Stimulated activated CD4-positive, alpha-beta T cell treated with anti-CD3 and anti-CD28 coated beads, Interleukin-2, amount 100 ng/mL, for 48 hours (primary cell): ENCODE measurements around the gene FHAD1.
"Not testable (repeated sequence)": the region's sequence is repeated elsewhere in the genome, so short reads cannot be mapped to it uniquely, and the experiment has no call there.

Experiments
- DNase-seq, 2 donors: peaks; one replicate each; pipeline ENCODE4 v3.0.0-alpha.2; 2020

The FHAD1 gene

DNA sequence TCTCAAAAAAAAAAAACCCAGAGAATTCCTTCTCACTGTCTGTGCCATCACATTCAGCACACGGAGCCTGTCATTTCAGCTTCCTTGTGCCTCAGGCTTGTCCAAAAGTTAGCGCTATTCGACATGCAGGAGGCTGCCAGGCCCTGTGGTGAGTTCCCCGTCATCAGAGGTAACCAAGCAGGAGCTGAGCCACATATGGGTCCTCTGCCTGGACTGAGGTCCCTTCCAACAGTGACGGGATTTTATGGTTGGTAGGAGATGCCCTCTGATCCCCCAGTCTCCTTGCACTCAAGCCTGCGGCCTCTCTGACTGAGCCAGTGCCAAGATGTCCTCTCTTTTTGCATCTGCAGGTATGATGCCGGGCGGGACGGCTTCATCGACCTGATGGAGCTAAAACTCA is 178.5 kb downstream of the FHAD1 start:
- no peak for DNase-seq

DNA sequence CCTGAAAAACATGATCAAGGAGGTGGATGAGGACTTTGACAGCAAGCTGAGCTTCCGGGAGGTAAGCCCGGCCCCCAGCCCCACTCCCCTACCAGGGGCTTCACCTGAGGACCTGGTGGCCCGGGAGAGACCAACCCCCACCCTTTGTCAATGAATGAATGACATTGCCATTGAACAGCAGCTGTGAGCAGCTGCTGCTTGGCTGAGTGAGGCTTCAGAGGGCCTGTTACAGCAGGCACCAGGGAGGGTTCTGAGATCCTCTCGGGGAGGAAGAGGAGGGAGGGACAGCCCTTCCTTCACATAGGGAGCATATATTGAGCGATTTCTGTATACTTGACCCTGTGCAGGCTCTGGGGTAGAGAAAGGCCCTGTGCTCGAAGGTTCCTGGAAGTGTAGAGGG is 178.9 kb downstream of the FHAD1 start:
- no peak for DNase-seq

DNA sequence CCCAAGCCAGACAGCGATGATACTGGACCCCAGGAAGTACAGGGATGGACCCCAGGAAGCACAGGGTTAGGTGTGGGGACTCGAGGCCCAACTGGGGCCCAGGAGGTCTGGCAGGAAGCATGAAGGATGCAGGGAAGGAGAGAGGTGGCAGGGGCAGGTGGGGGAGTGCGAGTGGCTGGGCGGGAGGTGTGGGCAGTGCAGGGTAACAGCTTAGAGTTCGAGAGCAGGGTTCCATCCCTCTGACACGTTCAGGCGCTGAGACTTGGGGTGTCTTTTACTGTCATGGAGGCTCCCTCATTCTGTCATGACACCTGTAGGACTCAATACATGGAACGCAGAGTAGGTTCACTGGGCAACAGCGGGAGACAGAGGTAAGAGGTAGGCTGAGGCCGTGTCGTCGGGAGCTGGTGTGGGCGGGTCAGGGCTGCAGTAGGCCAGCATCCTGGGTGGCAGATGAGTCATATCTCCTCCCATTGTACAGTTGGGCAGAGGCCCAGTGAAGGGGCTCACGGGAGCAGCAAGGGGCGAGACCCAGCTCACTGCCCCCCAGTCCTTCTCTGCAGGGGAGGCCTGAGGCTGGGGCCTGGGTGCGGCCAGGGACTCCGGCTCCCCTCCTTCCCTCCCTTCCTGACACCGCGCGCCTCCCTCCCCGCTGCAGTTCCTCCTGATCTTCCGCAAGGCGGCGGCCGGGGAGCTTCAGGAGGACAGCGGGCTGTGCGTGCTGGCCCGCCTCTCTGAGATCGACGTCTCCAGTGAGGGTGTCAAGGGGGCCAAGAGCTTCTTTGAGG is 179.7 kb downstream of the FHAD1 start:
- no peak for DNase-seq

DNA sequence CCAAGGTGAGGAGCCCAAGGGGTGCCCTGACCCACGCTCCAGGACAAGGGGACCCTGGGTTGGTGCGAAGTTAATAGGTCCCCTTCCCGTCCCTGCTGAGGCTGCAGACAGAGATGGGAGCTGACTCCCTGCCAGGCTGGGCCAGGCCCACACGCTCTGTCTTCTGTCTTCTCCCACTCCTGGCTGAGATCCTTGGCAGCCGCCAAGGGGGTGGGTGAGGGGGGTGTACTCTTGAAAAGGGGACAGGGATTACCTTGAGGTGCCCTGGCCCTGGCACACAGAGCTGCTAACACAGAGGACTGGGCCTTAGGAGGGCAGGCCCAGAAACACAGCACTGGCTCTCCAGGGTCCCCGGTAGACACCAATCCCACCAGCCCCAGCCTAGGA is 180.2 kb downstream of the FHAD1 start:
- no peak for DNase-seq

DNA sequence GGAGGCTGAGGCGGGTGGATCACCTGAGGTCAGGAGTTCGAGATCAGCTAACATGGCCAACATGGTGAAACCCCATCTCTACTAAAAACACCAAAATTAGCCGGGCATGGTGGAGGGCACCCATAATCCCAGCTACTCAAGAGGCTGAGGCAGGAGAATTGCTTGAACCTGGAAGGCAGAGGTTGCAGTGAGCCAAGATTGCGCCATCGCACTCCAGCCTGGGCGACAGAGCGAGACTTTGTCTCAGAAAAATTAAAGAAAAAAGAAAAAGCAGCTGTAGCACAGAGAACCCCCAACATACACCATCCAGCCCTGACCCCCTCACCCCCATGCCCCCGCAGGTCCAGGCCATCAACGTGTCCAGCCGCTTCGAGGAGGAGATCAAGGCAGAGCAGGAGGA is 181.2 kb downstream of the FHAD1 start:
- not testable (repeated sequence) for DNase-seq

DNA sequence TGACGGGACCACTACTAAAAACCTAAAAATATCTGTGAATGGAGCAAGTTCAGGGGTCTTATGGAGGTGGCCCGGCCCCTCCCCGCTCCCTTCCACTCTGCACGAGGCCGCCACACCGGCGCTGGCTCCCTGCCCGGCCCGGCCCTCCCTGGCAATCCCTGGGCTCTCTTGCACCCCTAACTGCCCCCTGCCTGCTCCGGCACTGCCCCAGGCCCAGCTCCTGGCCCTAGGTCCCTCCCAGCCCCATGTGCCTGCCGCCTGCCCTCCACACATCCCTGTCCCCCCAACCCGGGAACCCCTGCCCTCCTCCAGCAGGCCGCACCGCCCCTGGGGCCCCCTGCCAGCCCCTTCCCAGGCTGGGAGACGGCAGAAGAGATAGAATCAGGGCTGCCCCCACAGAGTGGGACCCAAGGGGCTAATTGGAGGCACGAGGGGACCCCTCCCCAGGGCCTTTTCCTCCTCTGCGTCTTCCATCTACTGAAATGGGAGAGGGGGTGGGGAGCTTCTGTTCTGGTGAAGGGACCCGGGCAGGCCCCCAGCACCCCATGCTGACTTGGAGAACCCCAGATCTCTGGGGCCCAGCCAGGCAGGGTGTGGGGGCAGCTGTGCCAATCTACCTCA is 181.9 kb downstream of the FHAD1 start:
- DNase-seq, result no peak

DNA sequence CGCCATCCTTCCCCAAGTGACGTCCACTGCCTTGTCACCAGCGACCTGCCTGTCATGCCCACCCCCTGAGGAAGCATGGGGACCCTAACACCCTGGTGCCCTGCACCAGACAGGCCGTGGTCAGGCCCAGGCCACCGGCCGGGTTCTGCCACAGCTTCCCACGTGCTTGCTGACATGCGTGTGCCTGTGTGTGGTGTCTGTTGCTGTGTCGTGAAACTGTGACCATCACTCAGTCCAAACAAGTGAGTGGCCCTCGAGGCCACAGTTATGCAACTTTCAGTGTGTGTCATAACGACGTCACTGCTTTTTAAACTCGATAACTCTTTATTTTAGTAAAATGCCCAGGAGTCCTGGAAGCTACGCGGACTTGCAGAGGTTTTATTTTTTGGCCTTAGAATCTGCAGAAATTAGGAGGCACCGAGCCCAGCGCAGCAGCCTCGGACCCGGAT is 182.7 kb downstream of the FHAD1 start:
- DNase-seq, result no peak

DNA sequence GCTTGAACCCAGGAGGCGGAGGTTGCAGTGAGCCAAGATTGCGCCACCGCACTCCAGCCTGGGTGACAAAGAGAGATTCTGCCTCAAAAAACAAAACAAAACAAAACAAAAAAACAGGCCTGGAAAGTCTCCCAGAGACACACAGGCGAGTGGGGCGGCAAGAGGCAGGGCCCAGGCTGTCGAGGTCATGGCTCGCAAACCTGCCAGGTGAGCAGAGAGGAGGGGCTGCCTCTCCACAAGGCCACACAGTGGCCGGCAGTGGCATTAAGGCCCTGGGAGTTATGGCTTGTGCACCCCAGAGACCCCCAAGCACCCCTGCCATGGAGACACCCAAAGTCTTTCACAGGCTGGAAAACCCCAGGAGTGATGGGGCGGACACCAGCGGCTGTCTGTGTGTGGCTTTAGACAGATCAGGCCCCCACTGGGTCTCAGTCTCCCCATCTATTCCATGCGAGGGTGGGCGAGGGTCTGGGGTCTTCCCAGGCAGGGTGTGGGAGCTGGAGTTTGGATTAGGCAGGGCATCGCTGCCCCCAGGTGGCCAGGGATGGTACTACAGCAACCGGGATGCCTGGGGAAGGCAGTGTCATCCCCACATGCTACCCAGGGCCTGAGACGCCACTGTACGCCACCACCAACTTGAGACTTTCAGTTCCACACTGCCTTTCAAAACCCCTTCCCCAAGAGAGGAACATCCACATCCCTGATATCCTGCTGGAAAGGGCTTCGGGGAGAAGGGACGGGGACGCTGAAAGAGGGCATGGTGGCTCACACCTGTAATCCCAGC is 184.0 kb downstream of the FHAD1 start:
- peak; percentile 76 to 83 for DNase-seq

DNA sequence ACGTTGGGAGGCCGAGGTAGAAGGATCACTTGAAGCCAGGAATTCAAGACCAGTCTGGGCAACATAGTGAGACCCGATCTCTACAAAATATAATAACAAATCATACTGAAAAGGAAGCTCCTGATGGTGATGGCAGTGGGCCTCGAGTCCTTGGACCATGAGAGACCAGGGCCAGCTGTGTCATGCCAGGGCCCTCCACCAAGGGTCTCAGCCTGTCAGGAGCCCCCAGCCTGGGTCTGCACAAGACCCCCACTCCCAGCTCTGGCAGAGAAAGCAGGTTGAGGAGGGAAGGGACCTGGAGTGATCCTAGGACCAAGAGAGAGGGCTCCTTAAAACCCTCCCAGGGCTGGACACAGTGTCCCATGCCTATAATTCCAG is 184.5 kb downstream of the FHAD1 start:
- no peak for DNase-seq

DNA sequence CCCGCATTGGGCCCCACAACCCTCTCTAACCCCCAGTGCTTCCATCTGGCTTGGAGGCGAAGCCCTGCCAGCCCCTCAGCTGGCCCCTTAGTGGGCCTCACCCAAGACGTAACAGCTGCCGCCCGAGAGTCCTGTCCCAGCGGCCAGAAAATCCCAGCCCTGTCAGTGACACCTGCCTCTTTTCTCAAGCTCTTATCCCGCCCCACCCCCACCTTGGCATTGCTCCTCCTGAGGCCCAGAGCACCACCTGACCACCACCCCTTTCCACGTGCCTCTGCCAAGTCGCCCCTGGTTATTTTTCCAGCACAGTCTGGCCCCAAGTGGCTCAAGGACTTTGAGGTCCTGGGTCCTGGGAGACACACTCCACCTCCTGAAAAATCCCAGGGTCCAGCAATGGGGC is 185.3 kb downstream of the FHAD1 start:
- DNase-seq, result no peak

DNA sequence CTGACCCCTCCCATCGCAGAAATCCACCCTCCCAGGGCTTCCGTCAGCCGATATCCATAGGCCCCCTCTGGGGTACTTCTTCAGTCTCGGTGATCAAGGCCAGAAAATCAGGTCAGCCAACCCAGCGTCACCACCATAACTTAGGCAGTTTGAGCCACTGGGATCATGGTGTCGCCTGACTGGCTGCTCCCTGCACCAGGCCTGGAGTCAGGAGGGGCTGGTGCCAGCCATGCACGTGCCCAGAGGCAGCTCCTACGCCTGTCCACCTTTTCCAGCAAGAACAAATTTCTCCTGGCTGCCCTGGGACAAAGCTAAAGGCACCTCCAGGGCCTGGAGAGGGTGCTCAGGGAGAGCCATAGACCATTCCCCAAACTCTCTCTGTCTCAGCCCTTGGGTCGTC is 186.4 kb downstream of the FHAD1 start:
- DNase-seq, result no peak

DNA sequence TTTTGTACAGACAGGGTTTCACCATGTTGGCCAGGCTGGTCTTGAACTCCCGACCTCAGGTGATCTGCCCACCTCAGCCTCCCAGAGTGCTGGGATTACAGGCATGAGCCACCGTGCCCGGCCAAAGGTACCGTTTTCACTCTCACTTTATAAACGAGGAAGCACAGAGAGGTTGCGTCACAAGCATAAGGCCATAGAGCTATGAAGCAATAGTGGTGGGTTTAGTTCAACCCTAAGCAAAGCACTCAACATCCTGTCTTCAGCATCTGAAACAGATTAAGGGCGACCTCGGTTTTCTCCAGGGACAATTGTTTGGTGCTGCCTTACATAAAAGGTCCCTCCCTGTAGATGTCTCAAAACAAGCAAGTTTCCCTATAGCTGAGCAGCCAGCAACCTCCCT is 187.7 kb downstream of the FHAD1 start:
- not testable (repeated sequence) for DNase-seq

DNA sequence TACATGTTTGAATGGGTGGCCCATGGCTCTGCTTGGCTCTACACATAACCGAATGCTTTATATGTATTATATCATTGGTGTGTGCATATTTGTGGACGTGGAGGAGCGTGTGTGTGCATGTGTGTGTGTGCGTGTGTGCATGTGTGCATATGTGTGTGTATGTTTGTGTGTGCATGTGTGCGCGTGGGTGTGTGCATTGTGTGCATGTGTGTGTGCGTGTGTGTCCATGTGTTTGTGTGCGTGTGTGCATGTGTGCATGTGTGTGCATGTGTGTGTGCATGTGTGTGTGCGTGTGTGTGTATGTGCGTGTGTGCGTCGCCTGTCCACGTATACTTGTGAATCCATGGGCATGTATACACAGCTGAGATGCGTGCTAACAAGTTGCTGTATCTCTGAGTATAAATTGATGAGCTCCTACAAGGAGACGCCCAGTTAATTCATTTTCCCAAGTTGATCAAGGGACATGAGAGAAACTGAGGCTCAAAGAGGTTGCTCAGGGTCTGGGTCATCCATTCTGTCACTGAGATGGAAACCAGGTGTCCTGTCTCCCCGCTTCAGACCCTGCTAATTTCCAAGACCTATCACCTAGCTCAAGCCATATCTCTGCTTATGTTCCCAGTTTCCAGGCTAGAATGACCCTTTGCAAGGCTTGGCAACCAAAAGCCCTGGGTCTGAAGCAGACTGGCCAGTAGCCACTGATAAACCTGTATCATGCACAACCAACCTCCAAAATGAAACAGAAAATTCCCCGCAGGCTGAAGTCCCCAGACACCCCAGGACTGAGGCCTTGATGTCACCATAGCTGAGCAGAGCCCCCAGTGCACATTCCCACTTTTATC is 188.4 kb downstream of the FHAD1 start:
- no peak for DNase-seq

DNA sequence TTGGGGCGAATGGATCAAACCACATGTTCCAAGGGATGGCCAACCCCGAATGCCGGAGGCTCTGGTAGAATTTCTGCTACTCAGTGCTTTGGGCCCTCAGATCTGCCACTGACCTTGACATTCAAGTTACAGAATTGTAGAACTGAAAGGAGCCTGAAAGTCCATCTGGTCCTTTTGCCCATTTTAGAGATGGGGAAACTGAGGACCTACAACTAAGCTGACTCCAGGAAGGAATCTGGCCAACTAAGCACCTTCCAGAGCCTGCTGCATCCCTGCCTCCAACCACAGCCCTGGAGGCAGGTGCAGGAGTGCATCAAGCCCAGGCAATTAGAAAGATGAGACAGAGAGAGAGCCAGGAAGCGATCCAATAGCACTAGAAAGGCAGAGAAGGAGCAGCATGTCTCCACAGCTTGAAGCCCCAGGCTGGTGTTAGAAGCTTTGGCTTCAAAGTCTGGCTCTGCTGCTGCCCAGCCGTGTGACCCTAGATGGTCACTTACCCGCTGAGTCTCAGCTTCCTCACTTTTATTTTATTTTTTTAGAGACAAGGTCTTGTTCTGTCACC is 189.9 kb downstream of the FHAD1 start:
- DNase-seq, result no peak

DNA sequence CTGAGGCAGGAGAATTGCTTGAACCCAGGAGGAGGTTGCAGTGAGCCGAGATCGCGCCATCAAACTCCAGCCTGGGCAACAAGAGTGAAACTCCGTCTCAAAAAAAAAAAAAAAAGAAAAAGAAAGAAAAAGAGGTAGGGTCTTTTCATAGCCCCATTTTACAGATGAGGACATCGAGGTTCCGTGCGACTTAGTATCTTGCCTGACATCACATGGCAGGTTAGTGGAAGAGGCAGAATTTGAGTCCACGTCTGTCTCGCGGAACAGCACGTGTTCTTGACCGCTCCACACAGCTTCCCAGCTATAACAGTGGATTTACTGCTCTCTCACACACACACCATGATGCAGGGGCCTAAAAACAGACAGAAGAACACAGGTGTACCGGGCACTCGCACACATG is 192.3 kb downstream of the FHAD1 start:
- no peak for DNase-seq

DNA sequence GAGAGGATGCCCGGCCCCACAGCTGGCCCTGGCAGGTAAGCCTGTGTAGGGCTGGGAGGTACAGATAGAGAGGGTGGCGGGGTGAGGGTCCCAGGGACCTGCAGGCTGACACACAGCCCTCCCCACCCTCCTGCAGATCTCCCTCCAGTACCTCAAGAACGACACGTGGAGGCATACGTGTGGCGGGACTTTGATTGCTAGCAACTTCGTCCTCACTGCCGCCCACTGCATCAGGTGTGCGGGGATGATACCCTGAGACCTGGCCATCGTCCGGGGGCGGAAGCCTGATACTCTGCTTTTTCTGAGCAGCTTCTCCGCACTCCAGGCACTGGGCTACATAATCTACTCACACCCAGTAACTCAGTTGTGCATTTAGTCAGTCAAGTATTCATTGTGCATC is 193.3 kb downstream of the FHAD1 start:
- no peak for DNase-seq

DNA sequence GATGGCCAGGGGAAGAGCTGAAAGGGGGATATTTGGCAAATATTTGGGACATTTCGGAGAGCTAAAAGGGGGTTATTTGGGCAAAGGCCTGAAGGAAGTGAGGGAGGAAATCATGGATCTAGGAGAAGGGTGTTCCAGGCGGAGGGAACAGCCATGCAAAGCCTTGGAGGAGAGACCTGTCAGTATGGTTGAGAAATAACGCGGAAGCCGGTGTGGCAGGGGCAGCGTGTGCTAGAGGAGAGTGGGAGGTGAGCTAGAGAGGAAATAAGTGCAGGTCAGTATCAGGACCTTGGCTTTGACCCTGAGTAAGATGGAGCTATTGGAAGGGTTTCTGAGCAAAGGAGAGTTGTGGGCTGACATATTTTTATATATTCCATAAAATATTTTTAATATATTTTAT is 194.2 kb downstream of the FHAD1 start:
- DNase-seq, result no peak

DNA sequence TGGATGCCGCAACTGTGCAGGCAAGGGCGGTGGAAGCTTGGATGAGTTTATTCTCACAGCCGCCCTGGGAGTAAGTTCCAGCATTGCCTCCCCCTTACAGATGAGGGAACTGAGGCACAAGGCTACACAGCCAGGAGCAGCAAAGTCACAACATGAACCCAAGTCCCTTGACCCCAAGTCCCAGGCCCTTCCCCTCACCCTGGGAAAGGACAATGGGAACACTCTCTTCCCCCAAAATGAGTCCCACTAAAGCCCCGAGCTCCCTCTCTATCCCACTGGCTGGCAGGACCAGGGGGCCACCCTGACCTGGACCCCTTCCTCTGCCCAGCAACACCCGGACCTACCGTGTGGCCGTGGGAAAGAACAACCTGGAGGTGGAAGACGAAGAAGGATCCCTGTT is 195.1 kb downstream of the FHAD1 start:
- no peak for DNase-seq

DNA sequence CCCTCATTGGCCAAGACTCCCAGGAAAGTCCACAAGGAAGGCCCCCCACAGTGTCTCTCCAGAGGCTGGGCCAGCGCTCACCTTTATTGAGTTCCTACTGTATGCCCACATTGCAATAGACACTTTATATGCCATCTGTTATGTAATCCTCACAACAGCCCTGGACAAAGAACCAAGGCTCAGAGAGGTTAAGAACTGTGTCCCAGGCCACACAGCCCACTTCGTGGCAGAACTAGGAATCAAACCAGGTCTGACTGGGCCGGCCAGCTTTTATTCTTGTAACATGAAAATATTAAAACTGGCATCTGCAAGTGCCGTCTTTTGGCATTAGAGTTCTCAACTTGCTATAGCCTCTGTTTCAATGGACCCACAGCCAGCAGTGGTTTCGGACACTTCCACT is 195.7 kb downstream of the FHAD1 start:
- DNase-seq, result no peak

DNA sequence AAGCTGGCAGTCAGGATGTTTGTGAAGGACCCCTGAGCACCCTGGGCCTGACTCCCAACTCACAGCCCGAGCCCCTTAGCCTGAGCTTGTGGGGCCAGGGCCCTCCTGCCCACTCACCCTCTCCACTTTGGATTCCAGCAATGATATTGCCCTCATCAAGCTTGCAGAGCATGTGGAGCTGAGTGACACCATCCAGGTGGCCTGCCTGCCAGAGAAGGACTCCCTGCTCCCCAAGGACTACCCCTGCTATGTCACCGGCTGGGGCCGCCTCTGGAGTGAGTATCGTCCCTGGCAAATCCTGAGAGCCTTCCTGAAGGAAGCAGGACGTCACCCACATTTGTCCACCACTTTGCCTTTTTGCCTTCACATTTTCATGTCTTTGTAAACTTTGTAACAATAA is 196.3 kb downstream of the FHAD1 start:
- no peak for DNase-seq

DNA sequence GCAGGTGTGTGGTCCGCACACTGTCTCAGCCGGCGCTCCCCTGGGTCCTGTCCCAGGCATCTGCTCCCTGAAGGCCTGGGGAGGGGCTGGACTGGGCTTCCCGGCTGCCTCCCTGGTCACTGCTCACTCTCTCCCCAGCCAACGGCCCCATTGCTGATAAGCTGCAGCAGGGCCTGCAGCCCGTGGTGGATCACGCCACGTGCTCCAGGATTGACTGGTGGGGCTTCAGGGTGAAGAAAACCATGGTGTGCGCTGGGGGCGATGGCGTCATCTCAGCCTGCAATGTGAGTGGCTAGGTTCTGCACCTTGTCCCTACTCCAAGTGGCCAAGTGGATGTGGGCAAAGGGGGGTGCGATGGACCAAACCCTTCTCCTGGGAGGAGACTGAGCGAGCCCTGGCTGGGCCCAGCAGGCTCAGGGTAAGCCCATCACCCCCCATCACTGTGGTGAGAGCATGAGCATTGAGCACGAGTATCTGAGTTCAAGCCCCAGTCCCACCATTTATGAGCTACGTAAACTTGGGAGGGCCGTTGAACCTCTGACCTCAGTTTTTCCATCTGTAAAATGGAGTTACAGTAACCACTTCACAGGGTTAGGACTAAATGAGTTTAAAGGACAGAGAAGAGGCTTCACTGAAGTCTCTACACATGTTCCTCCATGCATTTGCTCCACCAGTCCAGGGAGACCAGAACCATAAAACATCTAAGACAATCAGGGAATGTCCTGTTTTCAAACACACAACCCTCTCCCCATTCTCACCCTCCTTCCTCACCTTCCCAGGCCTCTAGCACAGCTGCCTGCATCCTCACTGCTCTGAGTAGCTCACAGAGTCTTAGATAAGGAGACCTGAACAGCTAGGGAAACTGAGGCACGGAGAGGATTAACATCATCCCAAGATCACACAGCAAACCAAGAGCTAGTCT is 197.7 kb downstream of the FHAD1 start:
- no peak for DNase-seq
